GM23338 (cell line): ENCODE results near the gene ZNF784.

Experiments used
- CTCF ChIP-seq, 2 experiments: fragments of 200-600 bp in 1 of 2; sonication (generic) in 1 of 2; conservative IDR thresholded peaks; 2 replicates each; pipeline versions ENCODE4 v1.5.1 to v1.6.1; 2016 to 2017; ENCODE audit warnings: antibody characterized with exemption in 2 of 2, low read depth in 2 of 2, mild to moderate bottlenecking in 2 of 2, moderate library complexity in 1 of 2
- EZH2 ChIP-seq: fragments of 200-600 bp; sonication (generic); IDR thresholded peaks from one replicate; pipeline ENCODE4 v1.8.0; 2017; ENCODE audit warnings: antibody characterized with exemption, mild to moderate bottlenecking, low read depth; ENCODE audit not compliant: unreplicated experiment
- EZH2phosphoT487 ChIP-seq: fragments of 200-600 bp; sonication (generic); IDR thresholded peaks from one replicate; pipeline ENCODE4 v1.8.1; 2018; ENCODE audit warnings: antibody characterized with exemption; ENCODE audit not compliant: unreplicated experiment
- JUNB ChIP-seq: IDR thresholded peaks from one replicate; pipeline ENCODE4 v1.6.1; 2016; ENCODE audit warnings: antibody characterized with exemption; ENCODE audit not compliant: unreplicated experiment
- POLR2AphosphoS5 ChIP-seq: IDR thresholded peaks from 2 replicates; pipeline ENCODE4 v1.6.1; 2016; ENCODE audit warnings: antibody characterized with exemption, low read depth
- REST ChIP-seq: IDR thresholded peaks from one replicate; pipeline ENCODE4 v1.6.1; 2018; ENCODE audit warnings: antibody characterized with exemption; ENCODE audit not compliant: unreplicated experiment

- TF ChIP-seq CTCF (conservative IDR thresholded peaks at IDR 0.05; ENCODE audit: low read depth in 2 of 2) (no peak), REST (no peak), EZH2phosphoT487 (no peak), EZH2 (no peak), POLR2AphosphoS5 (no peak), JUNB (no peak)
Measured at GRCh38 chr19:55633861-55634260, 9.5 kb upstream of the ZNF784 start.
